Non-pigmented ciliary epithelial cell (primary cell): ENCODE measurements around the gene KRT40.

ENCODE experiments used
- DNase-seq: peaks from one replicate; pipeline ENCODE4 v3.0.0-alpha.2; 2010; ENCODE audit warnings: low read depth

Gene KRT40

GRCh38 chr17:40952154-40952553, 32.0 kb downstream of the KRT40 start:
- no peak for DNase-seq

GRCh38 chr17:40951011-40951622, 33.0 kb downstream of the KRT40 start:
- DNase-seq = no peak

DNA sequence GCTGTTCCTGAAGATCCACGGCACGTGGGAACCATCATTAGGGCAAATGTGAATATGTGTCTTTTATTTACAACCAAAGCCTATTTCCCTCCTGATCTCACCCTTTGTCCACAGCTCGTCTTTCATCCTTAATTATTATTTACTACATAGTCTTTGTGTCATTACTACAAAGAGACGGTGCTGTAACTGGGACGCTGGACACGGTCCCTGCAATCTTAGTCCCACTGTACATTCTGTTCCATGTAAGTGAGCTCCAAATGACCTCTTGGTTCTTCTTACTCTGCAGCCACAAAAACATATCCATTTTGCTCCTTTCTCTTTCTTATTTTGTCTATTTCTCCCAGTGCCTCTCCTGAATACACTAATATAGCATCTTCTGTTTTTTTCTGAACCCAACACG, 34.0 kb downstream of the KRT40 start:
- DNase-seq = no peak

- DNase-seq = no peak
These were observed 34.7 kb downstream of the KRT40 start for GRCh38 chr17:40949418-40949817.

- DNase-seq = no peak
These were observed 36.2 kb downstream of the KRT40 start for GRCh38 chr17:40947929-40948328.

- no peak for DNase-seq
These were observed 38.7 kb downstream of the KRT40 start for GRCh38 chr17:40945414-40945813.

- no peak for DNase-seq
These were observed 39.6 kb downstream of the KRT40 start for GRCh38 chr17:40944531-40944930.

DNA sequence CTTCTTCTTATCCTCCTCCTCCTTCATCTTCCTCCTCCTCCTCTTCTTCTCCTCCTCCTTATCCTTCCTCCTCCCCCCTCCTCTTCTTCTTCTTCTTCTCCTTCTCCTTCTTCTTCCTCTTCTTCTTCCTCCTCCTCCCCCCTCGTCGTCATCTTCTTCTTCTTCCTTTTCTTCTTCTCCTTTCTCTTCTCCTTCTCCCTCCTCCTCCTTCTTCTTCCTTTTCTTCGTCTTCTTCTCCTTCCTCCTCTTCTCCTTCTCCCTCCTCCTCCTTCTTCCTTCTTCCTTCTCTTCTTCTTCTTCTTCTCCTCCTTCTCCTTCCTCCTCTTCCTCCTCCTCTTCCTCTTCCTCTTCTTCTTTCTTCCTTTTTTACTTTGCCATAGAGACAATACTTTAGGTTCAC, 41.6 kb downstream of the KRT40 start:
- no peak for DNase-seq

DNA sequence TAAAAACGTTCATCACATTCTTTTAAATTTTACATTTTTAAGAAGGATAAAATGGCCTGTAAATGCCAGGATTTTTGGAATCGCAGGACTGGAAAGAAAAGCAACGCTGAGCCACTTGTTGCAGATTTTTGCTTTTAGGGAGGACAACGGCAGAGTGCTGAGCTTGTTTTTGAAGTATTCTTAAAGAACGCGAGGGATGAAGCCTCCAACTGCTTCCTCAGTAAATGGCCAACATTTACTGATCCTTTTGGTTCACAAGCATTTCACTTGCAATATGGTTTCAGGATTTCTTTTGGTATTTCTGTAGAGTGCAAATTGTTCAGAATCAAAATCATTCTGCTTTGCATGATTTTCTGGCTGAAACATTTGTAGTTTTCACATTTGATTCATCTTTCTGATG, 43.9 kb downstream of the KRT40 start:
- DNase-seq = no peak

- DNase-seq = no peak
These were observed 45.1 kb downstream of the KRT40 start for GRCh38 chr17:40938981-40939380.

DNA sequence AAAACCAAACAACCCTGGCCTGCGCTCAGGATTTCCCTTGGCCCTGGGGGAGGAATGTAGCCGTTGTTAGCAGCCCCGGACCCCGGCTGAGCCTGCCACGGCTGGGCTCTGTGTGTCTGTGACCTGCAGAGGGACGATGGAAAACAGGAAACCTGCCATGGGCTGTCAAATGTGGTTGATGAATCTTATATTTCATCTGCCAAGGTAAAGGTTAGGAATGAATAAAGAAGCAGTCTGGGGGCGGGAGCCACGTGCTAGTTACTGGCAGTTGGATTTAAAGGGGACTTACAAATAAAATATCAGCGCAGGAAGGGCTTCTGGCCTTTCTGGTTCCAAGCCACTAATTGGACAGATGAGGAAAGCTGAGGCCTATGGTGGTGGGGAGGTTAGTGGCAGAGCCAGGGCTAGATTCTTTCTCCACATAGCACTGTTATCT, 46.7 kb downstream of the KRT40 start, which contains the start of gene KRT23:
TSS of gene KRT23 (minus strand) at position 263 of the 436 bp plus-strand sequence. CDS start 1,043 bp downstream, outside the sequence.
- no peak for DNase-seq

DNA sequence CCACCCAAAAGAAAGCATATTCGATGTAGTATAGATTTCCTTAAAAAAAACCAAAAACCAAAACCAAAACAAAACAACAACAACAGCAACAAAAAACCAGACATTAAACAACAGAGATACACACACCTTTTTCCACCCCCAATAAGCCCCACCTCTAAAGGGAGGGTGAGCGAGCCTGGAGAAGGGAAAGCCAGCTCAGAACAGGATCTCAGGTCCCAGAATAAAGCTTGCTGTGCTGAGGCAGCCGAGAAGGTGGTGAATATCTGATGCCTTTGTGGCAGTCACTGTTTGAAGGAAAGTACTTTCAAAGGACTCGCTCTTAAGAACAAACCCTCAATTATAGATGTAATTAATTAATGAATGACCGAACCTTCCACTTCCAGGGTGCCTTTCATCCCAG, 47.1 kb downstream of the KRT40 start:
- DNase-seq = no peak

GRCh38 chr17:40936437-40936971, 47.6 kb downstream of the KRT40 start:
- DNase-seq = no peak

GRCh38 chr17:40935624-40936023, 48.5 kb downstream of the KRT40 start:
- DNase-seq = no peak

- DNase-seq = no peak
These were observed 51.5 kb downstream of the KRT40 start for GRCh38 chr17:40932608-40933007.

DNA sequence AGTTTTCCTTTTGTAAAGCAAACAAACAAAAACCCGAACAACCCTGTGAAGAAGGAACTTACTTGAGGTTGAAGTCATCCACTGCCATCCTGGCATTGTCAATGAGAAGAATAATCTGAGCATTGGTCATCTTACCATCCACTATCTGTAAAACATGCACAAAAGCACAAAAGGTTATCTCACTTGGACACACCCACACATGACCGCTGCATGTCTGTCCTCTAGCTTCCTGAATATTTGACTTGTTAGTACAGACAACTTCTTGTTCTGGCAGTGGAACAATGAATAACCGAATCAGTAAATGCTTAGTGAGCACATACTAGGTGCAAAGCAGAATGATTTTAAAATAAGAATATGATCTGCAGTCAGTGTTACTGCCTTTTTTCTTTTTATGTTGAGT, 52.8 kb downstream of the KRT40 start:
- DNase-seq = no peak
